ENCODE data around the gene ZFAND3.

ZFAND3 gene

GRCh38 chr6:37827603-37828265, 8.2 kb downstream of the ZFAND3 start:
- no peak for DNase-seq

GRCh38 chr6:37830225-37830624, 10.7 kb downstream of the ZFAND3 start:
- no peak for DNase-seq

- no peak for DNase-seq
These were observed 11.9 kb downstream of the ZFAND3 start for GRCh38 chr6:37831457-37831856.

- no peak for DNase-seq
These were observed 16.4 kb downstream of the ZFAND3 start for GRCh38 chr6:37835923-37836322.

- DNase-seq, result no peak
These were observed 18.8 kb downstream of the ZFAND3 start for GRCh38 chr6:37838219-37838921.

- no peak for DNase-seq
These were observed 20.8 kb downstream of the ZFAND3 start for GRCh38 chr6:37840143-37840939.

- no peak for DNase-seq
These were observed 21.4 kb downstream of the ZFAND3 start for GRCh38 chr6:37840940-37841300.

GRCh38 chr6:37845026-37845911, 25.7 kb downstream of the ZFAND3 start:
- no peak for DNase-seq

- no peak for DNase-seq
These were observed 26.4 kb downstream of the ZFAND3 start for GRCh38 chr6:37845930-37846329.

- DNase-seq, result no peak
These were observed 28.2 kb downstream of the ZFAND3 start for GRCh38 chr6:37847704-37848103.

GRCh38 chr6:37848371-37848770, 28.8 kb downstream of the ZFAND3 start:
- DNase-seq, result no peak

GRCh38 chr6:37850260-37850659, 30.7 kb downstream of the ZFAND3 start:
- DNase-seq, result no peak

- DNase-seq, result no peak
These were observed 31.3 kb downstream of the ZFAND3 start for GRCh38 chr6:37850728-37851285.

GRCh38 chr6:37851997-37852524, 32.5 kb downstream of the ZFAND3 start:
- no peak for DNase-seq

GRCh38 chr6:37856285-37856684, 36.8 kb downstream of the ZFAND3 start:
- no peak for DNase-seq

GRCh38 chr6:37858363-37858762, 38.8 kb downstream of the ZFAND3 start:
- no peak for DNase-seq

- peak in 1 of 2 experiments; percentile 13 for DNase-seq
These were observed 40.8 kb downstream of the ZFAND3 start for GRCh38 chr6:37860226-37860839.

GRCh38 chr6:37861452-37861851, 41.9 kb downstream of the ZFAND3 start:
- DNase-seq, result no peak

GRCh38 chr6:37862430-37862829, 42.9 kb downstream of the ZFAND3 start:
- no peak for DNase-seq

- DNase-seq, result no peak
These were observed 43.5 kb downstream of the ZFAND3 start for GRCh38 chr6:37862992-37863391.

- DNase-seq, result no peak
These were observed 44.7 kb downstream of the ZFAND3 start for GRCh38 chr6:37864250-37864649.

GRCh38 chr6:37865504-37865903, 46.0 kb downstream of the ZFAND3 start:
- no peak for DNase-seq

Measured in activated CD4-positive, alpha-beta T cell treated with anti-CD3 and anti-CD28 coated beads, Interleukin-2, amount 50 U/mL, for 4 hours (primary cell).